HS-5 (cell line): ENCODE data around the gene ZNF490.
"Not testable (repeated sequence)": the region's sequence is repeated elsewhere in the genome, so short reads cannot be mapped to it uniquely, and the experiment has no call there.

Source experiments
- DNase-seq: peaks from one replicate; pipeline ENCODE4 v3.0.0-alpha.2; 2012; ENCODE audit warnings: low read depth

Gene ZNF490

GRCh38 chr19:12610540-12611360, at the start of gene ZNF490, which contains the start of gene ZNF791:
TSS of gene ZNF490 (minus strand) at chr19:12610813. CDS start at chr19:12610680, 133 bp downstream.
TSS of gene ZNF791 (plus strand) at chr19:12610920. CDS start at chr19:12611080, 160 bp downstream.
- peak; percentile 87 for DNase-seq

DNA sequence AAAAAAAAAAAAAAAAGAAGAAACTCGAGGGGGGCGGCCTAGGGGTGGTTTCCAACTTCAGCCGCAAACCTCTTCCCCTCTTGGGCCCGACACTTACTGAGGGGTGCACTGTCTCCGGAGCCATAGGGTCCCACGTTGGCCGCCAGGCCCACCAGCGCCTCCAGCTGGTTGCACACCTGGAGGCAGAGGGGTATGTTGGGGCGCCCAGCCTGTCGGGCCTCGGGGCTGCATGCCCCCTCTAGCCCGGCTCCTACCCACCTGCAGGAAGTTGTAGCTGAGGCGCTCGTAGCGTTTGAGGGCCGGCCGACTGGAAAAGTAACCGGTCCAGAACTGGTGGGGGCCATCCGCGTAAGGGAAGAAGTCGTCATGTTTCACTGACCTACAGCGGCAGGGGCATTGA, 47.4 kb upstream of the ZNF490 start:
- DNase-seq = no peak

DNA sequence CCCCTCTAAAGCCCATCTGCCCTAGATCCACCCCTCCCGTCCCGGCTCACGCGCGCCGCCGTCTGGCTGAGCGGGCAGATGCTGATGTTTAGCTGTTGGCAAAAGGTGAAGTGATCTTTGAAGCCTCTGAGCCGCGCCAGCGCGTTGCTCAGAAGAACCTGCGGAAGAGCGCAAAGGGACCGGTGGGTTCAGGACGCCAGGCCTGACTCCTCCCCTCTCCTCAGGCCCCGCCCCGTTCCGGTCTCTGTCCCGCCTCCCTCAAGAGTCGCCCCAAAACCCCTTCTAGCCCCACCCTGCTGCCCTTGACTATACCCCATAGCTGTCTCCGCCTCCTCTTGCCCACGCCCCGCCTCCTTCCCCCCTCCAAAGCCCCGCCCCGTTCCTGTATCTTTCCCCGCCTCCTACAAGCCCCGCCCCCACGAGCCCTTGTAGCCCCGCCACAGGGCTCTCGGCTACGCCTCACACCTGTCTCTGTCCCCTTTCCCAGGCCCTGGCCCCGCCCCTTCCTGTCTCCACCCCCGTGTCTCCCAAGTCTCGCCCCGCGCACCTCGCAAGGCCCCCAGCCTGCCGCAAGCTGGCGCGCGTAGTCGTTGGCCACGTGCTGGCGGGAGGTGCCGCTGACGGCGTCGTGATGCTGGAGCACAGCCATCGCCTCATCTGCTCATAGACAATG, 46.4 kb upstream of the ZNF490 start:
- no peak for DNase-seq

DNA sequence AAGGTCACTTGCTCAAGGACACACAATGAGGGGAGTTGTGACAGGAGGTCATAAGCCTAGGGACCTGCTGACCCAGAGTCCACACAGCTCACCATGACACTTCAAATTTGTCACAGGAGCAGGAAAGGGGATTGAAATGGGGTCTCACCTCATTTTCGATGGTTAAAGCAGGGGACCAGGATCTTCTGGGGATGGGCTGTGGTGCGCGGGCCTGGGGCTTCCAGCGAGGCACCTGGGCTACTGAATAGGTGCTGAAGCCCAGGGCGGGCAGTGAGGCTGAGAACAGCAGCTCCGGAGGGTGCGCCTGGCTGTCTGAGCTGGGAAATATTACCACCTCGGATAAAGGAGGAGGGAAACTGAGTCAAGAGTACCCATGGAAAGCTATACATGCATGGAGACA, 44.9 kb upstream of the ZNF490 start:
- no peak for DNase-seq

- DNase-seq = no peak
These were observed 41.6 kb upstream of the ZNF490 start for GRCh38 chr19:12652219-12652618.

DNA sequence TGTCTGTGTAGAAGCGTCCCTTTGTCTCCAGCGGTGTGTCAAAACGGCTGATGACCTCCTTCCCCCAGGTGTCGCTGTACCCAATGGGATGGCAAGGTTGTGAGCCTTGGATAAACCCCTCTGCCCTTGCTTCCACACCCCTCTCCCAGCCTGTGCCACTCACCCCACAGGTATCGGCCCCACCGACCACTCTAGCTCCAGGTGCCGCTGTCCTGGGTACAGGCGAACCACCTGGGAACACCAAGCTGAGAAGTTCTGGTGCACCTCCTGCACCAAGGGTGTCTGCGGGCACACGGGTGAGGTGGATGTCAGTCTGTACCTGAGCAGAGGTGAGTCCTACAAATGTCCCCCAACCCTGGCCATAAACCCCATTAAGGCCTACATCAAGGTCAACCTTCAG, 39.3 kb upstream of the ZNF490 start:
- DNase-seq = no peak

- DNase-seq = no peak
These were observed 37.5 kb upstream of the ZNF490 start for GRCh38 chr19:12648088-12648487.

DNA sequence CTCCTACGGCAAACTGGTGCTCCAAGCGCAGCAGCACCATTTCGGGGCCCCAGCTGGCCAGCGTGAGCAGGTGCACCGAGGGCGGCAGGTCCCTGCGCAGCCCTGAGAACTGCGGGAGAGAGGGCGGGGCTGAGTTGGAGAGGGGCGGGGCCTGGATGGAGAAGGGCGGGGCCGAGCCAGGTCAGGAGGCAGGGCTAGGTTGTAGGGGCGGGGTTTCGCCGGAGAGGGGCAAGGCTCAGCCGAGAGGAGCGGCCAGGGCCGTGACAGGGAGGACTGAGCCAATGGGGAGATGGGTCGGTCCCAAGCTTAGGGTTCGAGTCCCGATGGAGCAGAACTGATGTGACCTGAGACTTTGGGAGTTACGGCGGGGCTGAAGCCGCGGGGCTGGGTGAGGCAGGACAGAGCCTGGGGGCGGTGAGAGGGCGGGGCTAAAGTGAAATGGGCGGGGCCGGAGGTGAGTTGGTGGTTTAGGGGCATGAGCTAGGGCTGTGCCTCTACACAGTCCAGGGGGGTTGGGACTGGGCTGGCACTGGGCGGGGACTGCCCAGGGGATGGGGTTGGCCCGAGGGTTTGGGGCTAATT, 37.0 kb upstream of the ZNF490 start:
- no peak for DNase-seq

DNA sequence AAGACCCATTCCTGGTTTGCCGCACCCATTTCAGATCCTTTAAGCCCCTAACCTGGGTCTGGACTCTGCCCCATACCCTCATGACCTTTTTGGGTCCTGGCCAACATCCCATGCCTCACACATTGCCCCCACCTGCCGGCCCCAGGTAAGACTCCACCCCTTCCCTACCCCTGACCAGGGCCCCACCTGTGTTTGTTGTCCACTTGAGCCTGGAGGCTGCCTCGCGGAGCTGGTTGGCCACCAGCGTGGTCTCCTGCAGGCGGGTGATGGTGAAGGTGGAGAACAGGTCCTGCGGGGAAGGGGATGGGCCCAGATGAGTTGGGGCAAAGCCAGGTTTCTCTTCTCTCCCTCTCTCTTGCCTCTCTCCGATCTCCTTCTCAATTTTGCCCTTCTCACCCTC, 36.4 kb upstream of the ZNF490 start:
- no peak for DNase-seq

GRCh38 chr19:12646551-12646950, 35.9 kb upstream of the ZNF490 start:
- no peak for DNase-seq

GRCh38 chr19:12643716-12644115, 33.1 kb upstream of the ZNF490 start:
- not testable (repeated sequence) for DNase-seq

GRCh38 chr19:12642506-12642905, 31.9 kb upstream of the ZNF490 start:
- no peak for DNase-seq

GRCh38 chr19:12641456-12641855, 30.8 kb upstream of the ZNF490 start:
- no peak for DNase-seq

DNA sequence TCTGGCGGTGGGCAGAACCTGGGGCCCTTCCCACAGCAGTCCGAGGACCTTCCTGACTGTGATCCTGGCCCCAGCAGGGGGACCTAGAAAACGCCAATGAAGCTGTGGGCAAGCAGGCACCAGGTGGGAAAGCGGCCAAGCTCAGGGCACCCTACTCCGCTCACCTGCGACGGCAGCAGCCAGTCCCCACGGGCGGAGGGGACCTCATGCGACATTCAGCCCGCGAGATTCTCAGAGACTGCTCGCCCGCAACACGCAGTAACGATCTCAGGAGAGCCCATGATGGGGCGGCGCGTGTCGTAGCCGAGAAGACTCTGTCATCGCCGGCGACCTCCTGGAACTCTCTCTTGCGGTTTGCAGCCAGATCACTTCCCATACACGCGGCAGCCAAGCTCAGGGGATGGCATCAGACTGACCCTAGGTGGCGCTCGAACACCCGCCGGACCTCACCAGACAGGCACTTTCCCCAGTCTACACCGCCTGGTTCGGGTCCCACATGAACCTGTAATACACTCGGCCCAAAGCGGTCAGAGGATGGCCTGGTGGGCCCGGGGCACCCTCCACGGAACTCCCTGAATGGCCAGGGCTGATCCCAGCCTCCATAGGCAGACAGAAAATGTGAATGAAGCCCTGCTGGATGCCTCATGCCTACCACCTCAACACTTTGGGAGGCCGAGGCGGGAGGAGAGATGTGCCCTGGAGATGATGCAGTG, 29.4 kb upstream of the ZNF490 start:
- DNase-seq = no peak

GRCh38 chr19:12638611-12639182, 28.1 kb upstream of the ZNF490 start:
- no peak for DNase-seq

- DNase-seq = no peak
These were observed 26.0 kb upstream of the ZNF490 start for GRCh38 chr19:12636631-12637030.

DNA sequence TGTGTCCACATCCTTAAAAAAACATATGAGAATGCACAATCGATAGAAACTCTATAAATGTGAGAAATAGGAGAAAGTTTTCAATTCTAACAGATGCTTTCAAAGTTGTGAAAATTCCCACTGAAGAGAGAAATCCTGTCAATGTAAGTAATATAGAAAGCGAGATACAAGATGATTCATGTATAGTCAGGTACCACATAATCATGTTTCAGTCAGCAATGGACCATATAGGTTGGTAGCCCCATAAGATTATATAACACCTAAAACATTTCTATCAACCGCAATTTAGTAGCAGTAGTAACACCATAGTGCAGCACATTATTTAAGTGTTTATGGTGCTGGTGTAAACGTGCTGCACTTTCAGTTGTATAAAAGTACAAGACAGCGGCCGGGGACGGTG, 18.6 kb upstream of the ZNF490 start:
- DNase-seq = no peak

DNA sequence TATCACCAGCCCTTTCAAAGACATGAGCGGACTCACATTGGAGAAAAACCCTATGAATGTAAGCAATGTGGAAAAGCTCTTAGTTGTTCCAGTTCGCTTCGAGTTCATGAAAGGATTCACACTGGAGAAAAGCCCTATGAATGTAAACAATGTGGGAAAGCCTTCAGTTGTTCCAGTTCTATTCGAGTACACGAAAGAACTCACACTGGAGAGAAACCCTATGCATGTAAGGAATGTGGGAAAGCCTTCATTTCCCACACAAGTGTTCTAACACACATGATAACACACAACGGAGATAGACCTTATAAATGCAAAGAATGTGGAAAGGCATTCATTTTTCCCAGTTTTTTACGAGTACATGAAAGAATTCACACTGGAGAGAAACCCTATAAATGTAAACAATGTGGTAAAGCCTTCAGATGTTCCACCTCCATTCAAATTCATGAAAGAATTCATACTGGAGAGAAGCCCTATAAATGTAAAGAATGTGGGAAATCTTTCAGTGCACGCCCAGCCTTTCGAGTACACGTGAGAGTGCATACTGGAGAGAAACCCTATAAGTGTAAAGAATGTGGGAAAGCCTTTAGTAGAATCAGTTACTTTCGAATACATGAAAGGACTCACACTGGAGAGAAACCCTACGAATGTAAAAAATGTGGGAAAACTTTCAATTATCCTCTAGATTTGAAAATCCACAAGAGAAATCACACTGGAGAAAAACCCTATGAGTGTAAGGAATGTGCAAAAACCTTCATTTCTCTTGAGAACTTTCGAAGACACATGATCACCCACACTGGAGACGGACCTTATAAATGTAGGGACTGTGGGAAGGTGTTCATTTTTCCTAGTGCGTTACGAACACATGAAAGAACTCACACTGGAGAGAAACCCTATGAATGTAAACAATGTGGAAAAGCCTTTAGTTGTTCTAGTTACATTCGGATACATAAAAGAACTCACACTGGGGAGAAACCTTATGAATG, 17.7 kb upstream of the ZNF490 start:
- no peak for DNase-seq

DNA sequence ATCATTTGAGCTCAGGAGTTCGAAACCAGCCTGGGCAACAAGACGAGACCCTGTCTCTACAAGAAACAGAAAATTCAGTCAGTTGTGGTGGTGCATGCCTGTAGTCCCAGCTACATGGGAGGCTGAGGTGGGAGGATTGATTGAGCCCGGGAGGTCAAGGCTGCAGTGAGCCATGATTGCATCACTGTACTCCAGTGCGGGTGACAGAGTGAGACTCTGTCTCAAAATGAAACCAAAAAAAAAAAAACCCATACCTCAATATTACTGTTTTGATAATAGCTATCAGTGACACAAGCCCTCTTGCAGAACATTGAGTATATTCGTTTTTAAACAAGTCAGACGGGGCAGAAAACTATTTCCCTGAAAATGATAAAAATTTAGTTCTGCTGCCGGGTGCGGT, 16.3 kb upstream of the ZNF490 start:
- DNase-seq = no peak

GRCh38 chr19:12623361-12624031, 12.9 kb upstream of the ZNF490 start:
- DNase-seq = no peak
